ENCODE data around the gene MOB3A.

The MOB3A gene

DNA sequence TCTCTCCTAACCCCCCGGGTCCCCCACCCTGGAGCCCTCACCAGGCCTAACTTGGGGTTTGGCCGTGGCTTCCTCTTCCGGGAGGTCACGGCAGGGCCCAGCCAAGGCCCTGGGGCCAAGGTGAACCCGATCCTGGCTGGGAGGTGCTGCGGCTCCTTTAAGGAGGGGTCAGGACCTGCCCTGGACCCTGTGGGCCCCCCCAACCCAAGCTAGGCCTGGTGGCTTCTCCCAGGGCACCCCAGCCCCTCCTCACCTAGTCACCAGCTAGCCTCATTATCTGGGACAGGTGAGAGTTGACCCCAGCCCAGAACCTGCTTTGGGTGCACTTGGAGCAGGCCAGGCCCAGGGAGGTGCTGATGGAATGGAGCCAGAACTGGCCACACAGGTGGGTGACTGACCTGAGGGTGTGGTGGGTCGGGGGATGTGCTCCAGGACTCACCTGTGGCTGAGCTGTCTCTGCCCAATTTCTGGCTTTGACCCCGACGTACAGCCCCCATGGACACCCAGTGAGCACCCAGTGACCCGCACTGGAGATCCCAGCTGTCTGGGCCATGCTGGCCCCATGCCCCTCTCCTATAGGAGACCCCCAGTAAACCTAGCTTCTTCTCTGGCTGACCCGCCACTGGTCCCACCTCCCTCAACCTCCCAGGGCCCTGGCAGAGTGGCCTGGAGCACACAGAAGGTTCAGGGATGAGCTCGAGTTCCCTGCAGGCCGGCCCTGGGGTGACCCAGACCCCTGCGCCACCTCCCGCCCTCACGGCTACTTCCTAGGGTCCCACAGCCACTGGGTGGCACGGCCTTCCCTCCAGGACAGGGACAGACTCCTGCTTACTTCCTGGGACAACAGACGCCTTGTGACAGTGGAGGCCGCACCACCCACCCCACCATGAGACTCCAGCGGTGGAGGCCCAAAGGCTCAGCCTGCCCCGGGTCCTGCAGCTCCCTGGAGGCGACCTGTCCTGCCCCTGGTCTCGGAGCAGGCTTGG lies 38.3 kb downstream of the MOB3A start:
- no peak for DNase-seq

DNA sequence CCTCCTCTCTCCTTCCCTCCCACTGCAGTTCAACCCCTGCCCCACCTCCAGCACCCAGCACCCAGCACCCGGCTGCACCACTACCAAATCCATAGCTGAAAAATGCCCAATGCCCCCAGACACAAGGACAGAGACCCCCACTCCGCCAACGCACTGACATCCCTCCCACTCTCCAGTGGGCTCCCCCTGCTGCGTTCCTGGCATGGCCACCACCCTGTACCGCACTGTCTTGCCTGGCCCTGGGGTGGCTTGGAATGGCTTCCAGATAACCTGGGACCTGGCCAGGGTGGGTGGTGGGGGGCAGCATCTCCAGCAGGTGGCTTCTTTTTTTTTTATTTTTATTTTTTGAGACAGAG lies 39.3 kb downstream of the MOB3A start:
- no peak for DNase-seq

DNA sequence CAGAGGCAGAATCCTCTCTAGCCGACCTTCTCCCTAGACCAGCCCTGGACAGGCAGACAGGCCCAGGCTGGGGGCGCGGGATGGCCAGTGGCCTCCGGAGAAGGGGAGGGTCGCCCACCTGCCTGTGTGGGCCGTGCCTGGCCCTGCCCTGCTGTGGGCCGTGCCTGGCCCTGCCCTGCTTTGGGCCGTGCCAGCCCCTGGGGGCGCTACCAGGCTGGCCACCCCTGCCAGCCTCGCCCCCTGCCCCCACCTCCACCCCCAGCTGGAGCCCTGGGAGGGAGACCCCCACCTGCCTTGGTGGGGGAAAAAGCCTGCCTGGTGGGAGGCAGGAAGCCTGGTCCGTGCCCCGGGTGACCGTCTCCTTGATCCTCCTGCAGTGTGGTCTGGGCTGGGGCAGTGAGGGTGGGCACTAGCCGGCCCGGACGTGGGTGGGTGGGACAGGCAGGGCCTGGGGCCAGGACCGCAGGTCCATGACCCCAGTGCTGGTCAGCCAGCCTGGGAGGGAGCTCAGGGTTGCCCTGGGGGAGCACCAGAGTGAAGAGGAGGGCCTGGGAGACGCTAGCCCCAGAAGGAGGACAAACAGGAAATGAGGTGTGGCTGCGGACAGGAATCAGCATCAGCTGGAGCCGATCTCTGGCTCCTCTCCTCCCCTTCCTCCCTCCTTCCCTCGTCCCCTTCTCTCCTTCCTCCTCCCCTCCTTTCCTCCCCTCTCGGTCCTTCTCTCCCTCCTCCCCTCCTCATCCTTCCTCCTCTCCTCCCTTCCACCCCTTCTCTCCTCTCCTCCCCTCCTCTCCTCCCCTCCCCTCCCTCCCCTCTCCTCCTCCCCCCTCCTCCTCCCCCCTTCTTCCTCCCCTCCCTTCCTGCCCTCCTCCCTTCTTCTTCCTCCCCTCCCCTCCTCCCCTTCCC lies 39.9 kb downstream of the MOB3A start:
- DNase-seq, result no peak

DNA sequence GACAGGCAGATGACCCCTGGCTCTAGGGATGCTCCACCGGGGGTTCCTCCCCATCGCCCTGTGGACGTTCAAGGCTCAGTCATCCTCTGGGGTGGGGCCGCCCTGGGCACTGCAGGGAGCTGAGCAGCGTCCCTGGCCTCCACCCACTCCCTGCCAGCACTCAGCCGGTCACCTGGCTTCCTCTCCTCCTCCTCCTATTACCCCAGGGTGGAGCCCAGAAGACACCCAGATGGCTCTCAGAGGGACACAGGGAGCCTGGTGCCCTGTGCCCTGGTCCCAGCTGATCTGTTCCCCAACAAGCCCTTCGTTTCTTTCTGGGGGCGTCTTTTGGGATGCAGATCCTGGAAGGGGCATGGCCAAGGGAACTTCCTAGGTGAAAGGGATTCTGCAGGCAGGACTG lies 41.4 kb downstream of the MOB3A start:
- DNase-seq, result no peak

DNA sequence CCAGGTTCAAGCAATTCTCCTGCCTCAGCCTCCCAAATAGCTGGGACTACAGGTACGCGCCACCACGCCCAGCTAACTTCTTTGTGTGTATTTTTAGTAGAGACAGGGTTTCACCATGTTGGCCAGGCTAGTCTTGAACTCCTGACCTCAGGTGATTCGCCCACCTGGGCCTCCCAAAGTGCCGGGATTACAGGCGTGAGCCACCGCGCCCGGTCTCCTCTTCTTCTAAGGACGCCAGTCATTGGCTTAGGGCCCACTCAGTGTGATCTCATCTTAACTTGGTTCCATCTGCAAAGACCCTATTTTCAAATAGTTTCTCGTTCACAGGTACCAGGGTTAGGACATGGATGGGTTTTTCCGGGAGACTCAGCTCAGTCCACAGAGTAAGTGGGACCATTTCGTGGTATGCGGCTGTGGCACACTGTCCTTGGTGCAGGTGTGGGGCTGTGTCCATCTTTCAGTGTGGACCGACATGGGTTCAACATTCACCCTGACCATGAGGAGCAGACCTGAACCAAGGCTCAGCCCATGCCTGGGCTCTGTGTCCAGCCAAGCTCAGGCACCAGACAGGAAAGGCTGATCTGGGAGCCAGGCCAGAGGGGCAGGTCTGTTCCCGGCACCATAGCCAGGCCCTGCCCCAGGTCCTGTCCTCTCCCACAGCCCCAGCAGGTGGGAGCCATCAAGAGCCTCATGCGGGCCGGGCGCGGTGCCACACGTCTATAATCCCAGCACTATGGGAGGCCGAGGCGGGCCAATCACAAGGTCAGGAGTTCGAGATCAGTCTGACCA lies 42.3 kb downstream of the MOB3A start:
- DNase-seq, result no peak

DNA sequence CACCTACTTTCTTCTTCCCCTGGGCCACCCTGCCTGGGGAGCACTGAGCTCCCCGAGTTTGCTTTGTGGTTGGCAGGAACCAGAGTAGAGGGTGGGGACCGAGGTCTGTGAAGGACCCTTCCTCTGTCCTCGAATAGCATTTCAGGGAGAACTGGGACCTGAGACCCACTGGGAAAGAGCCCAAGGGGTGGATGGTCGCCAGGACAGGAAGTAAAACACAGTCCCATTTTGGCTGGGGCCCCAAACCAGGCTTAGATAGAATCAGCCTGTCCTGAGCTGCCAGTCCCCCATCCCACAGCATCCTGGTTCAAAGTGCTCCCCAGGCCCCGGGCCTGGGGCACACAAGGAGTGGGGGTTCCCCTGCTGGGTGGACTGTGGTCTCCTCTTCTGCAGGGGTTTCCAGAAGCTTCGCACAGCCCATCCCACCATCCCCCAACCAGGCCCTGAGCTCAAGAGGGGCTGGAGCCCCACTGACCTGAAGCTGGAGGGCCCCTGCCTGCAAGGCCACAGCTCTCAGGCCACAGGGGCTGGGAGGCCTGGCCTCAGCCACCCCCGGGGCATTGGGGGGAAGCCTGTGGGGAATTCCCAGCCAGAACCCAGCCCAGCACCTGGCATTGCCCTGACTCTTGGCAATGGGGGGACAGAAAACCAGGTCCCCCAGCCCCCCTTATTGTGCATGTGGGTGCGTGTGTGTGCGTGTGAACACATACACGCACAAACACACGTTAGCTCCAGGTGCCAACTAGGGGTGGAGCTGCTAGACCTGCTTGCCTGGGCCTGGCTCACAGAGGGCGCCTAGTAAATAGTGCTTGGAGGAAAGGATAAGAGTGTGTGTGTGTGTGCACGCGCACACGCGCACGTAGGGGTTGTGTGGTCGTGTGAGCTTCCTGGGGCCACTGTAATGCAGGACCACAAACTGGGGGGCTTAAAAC lies 44.1 kb downstream of the MOB3A start:
- peak; percentile 42 for DNase-seq

DNA sequence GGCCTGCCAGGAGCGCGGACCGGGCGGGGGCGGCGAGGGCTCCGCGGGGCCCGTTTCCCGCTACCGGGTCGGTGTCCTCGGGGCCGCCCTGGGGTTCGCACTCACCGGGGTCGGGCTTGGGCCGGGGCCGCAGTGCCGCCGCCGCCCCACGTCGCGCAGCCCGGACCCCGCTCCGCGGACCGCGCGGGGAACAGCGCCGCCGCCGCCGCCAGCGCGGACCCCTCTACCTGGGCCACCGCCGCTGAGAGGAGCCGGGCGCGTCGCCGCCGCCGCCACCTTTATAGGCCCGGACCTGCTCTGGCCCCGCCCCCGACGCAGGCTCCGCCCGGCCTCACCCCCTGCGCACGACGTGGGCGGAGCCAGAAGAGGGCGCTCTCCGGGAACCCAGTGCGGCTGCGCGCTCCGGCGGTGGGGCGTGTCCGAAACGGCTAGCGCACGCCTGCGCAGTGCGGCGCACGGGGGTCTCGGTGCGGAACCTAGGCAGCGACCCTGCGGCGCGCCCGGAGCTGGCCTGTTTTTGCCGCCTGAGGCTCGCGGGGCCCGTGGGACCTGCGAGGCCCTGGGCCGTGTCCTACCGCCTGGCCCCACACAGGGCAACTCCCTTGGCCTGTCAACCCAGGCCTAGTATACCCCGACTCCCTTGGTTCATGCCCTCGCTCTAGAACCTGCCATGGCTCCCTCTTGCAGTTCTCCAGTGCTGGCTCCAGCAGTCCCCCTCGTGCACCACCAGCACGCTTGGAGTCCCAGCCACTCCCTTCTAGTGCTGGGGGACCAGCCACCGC lies 44.9 kb downstream of the MOB3A start, which contains the start of gene MKNK2:
Gene MKNK2 (minus strand): TSS at position 254 of the 782 bp plus-strand sequence. CDS start 393 bp downstream, outside the sequence.
- DNase-seq, result peak; percentile 94

DNA sequence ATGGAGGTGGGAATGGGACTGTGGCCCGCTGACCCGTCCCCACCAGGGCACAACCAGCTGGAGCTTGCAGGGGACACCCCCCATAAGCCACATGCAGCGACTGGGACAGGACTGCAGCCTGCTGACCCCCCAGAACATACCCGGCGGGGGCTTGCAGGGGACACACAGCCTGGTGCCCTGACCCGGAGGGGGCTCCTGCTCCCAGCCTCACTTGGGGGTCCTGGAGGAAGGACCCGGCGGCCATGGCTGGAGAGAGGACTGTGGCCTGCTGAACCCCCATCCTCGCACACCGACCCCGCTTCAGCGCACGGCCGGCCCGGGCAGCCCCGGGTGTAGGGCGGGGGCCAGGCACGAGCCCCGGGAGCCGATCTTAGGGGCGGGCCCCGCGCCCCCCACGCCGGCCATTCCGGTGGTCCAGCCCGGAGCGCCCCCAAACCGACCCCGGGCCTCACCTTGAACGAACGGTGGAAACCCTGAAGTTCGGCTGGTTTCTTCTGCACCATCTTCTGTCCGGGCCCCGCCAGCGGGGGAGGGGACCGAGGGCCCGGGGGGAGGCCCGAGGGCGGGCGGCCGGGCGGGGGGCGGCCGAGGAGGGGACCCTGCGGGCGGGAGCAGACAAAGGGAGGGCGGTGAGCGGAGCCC lies 45.7 kb downstream of the MOB3A start:
- no peak for DNase-seq

DNA sequence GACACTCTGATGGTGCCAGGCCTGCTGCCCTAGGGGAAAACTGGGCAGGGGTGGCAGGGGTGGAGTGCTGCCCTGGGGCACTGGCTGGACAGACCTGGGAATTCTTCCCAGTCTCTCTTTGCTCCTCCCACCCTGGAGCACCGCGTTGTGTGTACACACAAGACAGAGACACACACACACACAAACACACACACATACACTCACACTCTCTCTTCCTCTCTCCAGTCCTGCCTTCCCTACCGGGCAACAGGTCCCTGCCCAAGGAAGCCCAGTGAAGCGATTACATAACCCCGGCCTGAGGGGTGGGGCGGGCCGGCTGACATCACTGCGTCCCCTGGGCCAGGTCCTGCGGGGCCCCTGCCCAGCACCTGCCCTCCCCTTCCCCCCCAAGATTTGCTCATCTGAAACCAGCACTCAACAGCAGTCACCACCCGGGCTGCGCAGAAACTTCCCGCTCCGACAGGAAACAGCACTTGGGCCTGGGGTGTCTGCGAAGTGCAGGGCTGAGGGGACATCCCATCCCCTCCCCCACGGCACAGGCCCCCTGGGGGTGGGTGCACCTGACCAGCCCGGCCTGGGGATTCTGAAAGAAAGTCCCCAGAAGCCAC lies 46.3 kb downstream of the MOB3A start:
- DNase-seq, result peak; percentile 48

DNA sequence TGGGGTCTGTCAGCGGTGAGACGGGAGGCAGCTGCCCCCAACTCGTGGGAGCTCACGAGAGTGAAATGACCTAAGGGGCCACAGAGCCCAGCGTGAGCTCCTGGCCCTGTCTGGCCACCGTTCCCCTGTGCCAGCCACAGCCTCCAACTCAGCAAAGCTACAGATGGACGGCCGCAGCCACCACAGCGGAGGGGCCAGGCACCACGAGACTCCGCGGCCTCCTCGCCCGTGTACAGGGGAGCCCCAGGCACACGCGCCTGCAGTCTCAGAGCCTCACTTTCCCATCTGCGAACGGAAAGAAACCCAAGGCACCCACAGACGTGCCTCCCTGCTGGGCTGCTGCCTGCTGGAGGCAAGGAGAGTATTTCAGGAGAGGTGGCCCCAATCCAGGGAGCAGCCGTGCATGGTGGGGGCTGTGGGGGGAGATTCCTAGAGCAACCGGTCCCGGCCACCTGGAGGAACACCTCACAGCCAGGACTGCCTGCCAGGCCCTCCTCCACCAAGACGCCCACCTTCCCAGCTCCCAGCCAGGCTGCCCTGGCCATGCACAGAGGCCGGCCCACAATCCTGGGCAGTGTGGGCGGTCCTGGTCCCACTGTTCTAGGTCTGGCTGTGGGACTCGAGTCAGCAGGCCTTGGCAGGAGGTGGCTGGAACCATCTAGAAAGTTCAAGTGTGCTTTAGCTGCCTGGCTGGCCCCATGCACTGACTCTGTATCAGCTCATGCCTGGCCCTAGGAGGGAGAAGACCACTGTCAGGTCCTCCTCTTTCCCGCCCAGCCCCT lies 47.0 kb downstream of the MOB3A start:
- DNase-seq, result no peak

DNA sequence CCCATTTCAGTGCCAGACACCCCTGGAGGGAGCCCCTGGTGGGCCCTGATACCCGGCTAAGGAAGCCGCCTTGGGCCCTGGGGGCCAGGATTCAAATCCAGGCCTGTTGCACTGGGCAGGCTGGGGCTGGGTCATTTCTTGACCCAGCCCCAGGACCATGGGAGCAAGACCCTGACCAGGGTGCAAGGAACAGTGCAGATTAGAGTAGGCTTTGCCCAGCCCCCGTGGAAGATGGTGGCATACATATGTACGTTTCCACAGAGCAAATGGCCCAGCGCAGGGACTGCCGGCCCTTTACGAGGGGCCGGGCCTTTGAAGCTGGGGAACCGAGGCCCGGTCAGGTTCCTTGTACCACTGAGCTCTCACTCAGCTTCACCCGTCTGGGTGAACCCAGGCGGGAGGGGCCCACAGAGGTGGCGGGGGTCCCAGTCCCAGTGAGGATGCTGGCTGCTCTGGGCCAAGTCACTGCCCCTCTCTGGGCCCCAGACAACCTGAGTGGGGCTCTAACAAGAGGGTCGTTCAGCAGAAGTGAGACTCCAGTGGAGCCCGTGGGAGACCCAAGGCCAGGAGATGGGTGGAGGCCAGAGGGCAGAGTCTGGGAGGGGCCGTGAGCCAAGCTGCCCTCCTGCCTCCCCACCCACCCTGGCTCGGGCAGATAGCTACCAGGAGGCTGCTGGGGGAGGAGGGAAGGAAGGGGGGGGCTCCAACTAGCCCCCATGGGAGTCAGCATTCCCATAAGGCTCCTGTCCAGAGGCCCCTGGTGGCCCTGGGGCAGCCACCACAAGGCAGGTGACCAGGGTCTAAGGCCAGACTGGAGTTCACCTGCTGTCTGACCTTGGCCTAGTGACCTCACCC lies 47.8 kb downstream of the MOB3A start:
- DNase-seq, result no peak

DNA sequence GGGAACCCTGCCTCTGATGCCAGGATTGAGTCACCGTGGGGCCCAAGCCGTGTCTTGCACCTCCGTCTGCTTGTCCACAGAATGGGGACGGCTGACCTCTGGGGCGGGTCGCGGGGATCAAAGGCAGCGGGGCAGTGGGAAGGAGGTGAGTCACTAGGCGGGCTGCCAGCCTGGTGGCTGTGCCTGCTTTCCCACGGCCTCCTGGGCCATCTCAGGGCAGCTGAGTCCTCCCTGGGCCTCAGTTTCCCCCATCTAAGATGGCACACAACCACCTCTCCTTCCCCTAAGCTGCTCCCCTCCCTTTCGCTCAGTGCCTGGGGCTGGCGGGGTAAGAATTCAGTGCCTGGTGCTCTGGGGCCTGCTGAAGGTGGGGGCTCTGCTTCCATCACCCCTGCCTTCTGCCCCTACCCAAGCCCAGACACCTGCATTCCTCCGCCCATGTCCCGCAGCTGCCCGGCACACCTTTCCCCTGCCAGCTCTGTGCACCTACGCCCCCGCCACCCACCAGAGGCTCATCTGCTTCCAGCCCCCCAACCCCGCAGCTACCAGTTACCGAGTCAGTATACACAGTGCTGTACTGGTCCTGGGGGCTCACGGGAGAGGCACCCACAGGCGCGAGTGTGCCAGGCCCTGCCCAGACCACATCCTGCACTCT lies 48.5 kb downstream of the MOB3A start:
- no peak for DNase-seq

DNA sequence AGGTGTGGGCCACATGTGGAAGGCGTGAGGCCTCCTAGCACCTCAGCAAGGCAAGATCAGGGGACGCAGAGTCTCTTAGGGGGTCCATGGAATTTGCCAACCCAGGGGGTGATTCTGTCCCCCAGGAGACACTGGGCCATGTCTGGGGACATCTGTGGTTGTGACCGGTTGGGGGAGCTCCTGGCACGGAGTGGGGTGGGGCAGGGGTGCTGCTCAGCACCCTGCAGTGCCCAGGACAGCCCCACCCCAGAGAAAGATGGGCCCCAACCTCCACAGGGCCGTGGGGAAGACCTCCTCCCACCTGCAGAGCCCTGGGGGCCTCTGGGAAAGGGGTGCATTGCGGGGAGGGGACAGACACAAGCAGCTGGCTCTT lies 49.1 kb downstream of the MOB3A start:
- no peak for DNase-seq

DNA sequence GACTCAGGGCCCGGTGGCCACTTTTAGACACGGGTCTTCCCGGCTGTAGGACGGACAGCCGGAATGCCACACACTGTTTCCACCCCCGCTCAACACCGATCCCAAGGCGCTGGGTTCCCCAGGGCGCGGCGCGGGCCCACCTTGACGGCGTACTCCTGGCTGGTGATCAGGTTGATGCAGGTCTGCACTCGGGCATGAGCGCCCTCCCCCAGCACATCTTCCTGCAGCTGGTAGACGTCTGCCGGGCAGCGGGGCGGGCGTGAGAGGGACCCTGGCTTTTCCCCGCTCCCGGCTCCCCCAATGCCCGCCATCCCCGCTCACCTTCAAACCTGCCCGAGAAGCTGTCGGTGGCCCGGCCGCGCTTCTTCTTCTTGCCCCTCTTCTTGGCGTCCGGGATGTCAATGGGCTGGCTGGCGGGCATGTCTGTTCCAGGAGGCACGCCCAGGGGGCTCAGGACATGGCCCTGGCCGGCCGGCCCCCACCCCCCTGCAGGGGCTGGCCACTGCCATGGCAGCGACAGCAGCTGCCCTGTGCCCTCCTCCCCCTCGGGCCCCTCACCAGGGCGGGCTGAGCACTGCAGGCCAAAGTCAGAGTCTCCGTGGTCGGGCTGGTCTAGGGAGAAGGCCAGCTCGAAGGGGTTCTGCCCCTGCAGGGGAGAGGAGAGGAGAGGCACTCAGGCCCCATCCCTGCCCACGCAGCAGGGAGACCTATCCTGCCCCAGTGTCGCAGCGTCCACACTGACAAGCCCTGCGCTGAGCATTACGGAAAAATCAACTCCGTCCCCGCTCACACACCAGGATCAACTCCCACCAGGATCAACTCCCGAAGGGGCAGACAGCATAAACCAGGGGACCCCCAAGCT lies 49.8 kb downstream of the MOB3A start:
- no peak for DNase-seq

DNA sequence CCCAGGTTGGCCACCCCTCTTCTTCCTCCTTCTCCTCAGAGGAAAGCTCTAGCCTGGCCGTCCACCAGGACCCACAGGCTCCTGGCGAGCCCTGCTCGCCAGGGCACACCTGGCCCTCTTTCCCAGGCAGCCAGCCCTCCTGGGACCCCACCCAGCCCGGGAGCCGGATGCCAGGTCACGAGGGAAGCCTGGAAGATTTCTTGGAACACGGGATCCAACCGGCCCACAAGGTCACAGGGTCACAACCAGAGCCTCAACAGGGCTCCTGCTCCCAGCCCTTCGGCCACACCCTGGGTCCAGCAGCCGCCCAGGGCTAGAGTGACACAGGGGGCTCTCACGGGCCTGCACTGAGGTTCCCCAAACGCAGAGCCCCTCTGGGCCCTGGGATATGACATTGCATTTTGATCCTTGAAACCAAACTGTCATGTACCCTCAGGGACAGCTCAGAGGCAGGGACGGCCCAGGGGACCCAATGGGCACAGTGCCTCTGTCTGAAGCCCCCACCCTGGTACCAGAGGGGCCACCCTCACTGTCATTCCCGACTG lies 50.6 kb downstream of the MOB3A start:
- no peak for DNase-seq

Measured in effector CD8-positive, alpha-beta T cell (primary cell).